OCI-LY3 (cell line): ENCODE results near the gene FALEC.

Experiments used
- EZH2phosphoT487 ChIP-seq: fragments of 200-600 bp; shearing (Covaris generic); IDR thresholded peaks from 2 replicates; pipeline ENCODE4 v1.6.1; 2018; ENCODE audit warnings: antibody characterized with exemption, mixed run types, low read depth
- TF ChIP-seq, protein P1 (sequence below): fragments of 200-600, 300-600 bp; sonication (generic); IDR thresholded peaks from 2 replicates; pipeline ENCODE4 v1.5.1; 2014; ENCODE audit warnings: antibody characterized with exemption, low read length, low read depth

- TF ChIP-seq, protein P1, sequence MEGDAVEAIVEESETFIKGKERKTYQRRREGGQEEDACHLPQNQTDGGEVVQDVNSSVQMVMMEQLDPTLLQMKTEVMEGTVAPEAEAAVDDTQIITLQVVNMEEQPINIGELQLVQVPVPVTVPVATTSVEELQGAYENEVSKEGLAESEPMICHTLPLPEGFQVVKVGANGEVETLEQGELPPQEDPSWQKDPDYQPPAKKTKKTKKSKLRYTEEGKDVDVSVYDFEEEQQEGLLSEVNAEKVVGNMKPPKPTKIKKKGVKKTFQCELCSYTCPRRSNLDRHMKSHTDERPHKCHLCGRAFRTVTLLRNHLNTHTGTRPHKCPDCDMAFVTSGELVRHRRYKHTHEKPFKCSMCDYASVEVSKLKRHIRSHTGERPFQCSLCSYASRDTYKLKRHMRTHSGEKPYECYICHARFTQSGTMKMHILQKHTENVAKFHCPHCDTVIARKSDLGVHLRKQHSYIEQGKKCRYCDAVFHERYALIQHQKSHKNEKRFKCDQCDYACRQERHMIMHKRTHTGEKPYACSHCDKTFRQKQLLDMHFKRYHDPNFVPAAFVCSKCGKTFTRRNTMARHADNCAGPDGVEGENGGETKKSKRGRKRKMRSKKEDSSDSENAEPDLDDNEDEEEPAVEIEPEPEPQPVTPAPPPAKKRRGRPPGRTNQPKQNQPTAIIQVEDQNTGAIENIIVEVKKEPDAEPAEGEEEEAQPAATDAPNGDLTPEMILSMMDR: no peak
- TF ChIP-seq EZH2phosphoT487: no peak
Measured at GRCh38 chr1:150514260-150514659, 1.3 kb upstream of the FALEC start.
